22Rv1 (cell line): ENCODE measurements around the gene RER1.

Source experiments
- ZFX ChIP-seq: fragments of 450-650 bp; IDR thresholded peaks from 2 replicates; pipeline ENCODE4 v1.6.1; 2017; ENCODE audit warnings: antibody characterized with exemption, borderline replicate concordance
- TF ChIP-seq, protein P1 (sequence below): fragments of 450-650 bp; IDR thresholded peaks from 2 replicates; pipeline ENCODE4 v1.5.1; 2017; ENCODE audit warnings: mild to moderate bottlenecking

DNA sequence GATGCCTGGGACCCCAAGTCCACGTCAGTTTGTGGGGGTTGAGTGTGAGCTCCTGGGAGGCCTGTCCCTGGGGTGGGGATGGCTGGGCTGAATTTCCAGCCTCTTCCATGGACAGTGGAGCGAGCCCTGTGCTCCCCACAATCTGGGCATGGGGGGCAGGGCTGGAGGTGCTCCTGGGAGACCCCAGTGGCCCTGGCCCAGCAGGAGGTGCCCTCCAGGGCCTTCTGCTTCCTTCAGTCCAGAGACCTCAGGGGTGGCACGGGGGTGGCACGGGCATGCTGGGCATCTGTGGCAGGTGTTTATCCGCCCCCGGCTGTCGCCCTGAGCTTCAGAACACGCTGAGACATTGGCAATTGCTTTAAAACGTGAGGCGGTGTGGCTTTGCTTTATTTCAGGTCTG is 41.1 kb upstream of the RER1 start:
- TF ChIP-seq, protein P1, sequence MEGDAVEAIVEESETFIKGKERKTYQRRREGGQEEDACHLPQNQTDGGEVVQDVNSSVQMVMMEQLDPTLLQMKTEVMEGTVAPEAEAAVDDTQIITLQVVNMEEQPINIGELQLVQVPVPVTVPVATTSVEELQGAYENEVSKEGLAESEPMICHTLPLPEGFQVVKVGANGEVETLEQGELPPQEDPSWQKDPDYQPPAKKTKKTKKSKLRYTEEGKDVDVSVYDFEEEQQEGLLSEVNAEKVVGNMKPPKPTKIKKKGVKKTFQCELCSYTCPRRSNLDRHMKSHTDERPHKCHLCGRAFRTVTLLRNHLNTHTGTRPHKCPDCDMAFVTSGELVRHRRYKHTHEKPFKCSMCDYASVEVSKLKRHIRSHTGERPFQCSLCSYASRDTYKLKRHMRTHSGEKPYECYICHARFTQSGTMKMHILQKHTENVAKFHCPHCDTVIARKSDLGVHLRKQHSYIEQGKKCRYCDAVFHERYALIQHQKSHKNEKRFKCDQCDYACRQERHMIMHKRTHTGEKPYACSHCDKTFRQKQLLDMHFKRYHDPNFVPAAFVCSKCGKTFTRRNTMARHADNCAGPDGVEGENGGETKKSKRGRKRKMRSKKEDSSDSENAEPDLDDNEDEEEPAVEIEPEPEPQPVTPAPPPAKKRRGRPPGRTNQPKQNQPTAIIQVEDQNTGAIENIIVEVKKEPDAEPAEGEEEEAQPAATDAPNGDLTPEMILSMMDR = no peak
- no peak for TF ChIP-seq ZFX
